ENCODE results near the gene ATP6V0B. TPM values are rescaled to one million over a fixed set of nuclear protein-coding genes. Genes with fewer than 3 reads are reported as not detected.

ATP6V0B gene
- total RNA-seq, 4 donors from 2014 or later: 68.1 to 122 (median 98.2) TPM

DNA sequence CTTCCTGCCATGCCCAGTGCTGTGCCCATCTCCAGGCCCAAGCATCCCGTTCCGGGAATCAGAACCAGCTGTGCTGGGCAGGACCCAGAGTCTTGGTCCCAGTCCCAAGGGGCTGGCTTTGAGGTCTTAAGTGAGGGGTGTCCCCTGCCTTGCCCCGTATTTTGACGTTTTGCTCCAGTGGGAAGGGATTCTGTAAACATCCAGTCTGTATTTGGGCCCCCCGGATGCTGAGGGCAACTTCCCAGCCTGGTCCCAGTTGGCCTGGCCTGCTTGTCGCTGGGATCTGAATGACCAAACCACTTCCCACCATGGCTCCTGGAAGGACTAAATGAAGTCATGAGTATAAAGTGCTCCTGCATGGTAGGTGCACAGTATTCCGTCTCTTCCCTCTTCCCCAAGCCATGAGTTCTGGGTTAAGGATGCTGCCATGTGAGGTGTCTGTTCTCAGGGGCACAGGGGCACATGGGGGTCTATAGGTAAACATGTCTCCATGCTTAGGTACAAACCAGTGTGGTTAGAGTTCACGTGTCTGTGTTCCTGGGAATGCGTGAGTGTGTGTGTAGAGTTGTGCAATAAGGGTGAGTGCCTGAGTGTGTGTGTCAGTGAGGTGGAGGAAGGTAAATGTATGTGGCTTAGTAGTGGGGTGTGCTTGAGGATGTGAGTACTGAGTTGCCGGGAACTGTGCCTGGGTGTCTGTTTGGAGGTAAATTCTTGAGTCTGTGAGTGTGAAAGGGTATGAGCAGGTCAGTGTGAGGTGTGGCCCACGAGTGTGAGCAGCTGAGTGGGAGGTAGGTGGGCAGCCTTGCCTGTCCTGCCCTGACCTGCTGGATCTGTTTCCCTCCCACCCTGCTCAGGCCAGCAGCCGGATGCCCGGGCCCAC lies 5.7 kb downstream of the ATP6V0B start:
- intact Hi-C loops (cut with DNase I): no loop called here
- Histone ChIP-seq H3K36me3 (peaks cover 13 to 49% (median 40%) of the 10 kb centered on the region in 4 donors), H3K4me1 (peaks cover 40 to 60% (median 49%) of the 10 kb centered on the region in 4 donors), H3K27me3 (no peaks in the 10 kb centered on the region), H3K27ac (replicated peaks in 1 of 4) (peak overlapping the region; percentile 57 to 75 (median 63)), H3K4me3 (peak overlapping the region; percentile 72 to 89 (median 83)), H3K9me3 (no peaks in the 10 kb centered on the region)
- TF ChIP-seq EP300 (IDR thresholded peaks at IDR 0.05) (no peak), POLR2AphosphoS5 (IDR thresholded peaks at IDR 0.05) (no peak), POLR2A (IDR thresholded peaks at IDR 0.05; ENCODE audit: low read depth) (no peak)
- no peak for DNase-seq (ENCODE audit: extremely low spot score)
- WGBS: 70% methylated on average over 9 of the region's 13 CpGs

DNA sequence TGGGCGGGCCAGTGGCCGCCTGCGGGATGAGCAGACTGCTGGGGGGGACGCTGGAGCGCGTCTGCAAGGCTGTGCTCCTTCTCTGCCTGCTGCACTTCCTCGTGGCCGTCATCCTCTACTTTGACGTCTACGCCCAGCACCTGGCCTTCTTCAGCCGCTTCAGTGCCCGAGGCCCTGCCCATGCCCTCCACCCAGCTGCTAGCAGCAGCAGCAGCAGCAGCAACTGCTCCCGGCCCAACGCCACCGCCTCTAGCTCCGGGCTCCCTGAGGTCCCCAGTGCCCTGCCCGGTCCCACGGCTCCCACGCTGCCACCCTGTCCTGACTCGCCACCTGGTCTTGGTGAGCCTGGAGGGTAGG lies 6.4 kb downstream of the ATP6V0B start:
- intact Hi-C loops (cut with DNase I): no loop called here
- Histone ChIP-seq H3K4me1 (peaks cover 34 to 53% (median 43%) of the 10 kb centered on the region in 4 donors), H3K9me3 (no peaks in the 10 kb centered on the region), H3K4me3 (no peak overlapping the region), H3K27ac (replicated peaks in 1 of 4) (no peak overlapping the region), H3K36me3 (peaks cover 13 to 54% (median 41%) of the 10 kb centered on the region in 4 donors), H3K27me3 (no peaks in the 10 kb centered on the region)
- WGBS: 91% methylated on average over 20 of the region's 20 CpGs
- DNase-seq (ENCODE audit: extremely low spot score): no peak
- TF ChIP-seq, protein P1, sequence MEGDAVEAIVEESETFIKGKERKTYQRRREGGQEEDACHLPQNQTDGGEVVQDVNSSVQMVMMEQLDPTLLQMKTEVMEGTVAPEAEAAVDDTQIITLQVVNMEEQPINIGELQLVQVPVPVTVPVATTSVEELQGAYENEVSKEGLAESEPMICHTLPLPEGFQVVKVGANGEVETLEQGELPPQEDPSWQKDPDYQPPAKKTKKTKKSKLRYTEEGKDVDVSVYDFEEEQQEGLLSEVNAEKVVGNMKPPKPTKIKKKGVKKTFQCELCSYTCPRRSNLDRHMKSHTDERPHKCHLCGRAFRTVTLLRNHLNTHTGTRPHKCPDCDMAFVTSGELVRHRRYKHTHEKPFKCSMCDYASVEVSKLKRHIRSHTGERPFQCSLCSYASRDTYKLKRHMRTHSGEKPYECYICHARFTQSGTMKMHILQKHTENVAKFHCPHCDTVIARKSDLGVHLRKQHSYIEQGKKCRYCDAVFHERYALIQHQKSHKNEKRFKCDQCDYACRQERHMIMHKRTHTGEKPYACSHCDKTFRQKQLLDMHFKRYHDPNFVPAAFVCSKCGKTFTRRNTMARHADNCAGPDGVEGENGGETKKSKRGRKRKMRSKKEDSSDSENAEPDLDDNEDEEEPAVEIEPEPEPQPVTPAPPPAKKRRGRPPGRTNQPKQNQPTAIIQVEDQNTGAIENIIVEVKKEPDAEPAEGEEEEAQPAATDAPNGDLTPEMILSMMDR (IDR thresholded peaks at IDR 0.05): no peak
- TF ChIP-seq POLR2AphosphoS5 (IDR thresholded peaks at IDR 0.05) (no peak), POLR2A (IDR thresholded peaks at IDR 0.05; ENCODE audit: low read depth) (no peak), EP300 (IDR thresholded peaks at IDR 0.05) (no peak)

DNA sequence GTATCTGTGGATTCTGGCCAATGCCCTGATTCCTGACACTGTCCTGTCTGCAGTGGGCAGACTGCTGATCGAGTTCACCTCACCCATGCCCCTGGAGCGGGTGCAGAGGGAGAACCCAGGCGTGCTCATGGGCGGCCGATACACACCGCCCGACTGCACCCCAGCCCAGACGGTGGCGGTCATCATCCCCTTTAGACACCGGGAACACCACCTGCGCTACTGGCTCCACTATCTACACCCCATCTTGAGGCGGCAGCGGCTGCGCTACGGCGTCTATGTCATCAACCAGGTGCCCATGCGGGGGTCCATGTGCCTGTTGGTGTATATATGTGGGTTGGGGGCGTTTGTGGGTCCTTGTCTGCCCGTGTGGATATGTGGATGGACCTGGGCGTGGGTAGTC lies 6.9 kb downstream of the ATP6V0B start:
- no peak for TF ChIP-seq POLR2A (IDR thresholded peaks at IDR 0.05; ENCODE audit: low read depth)
- no peak for TF ChIP-seq POLR2AphosphoS5 (IDR thresholded peaks at IDR 0.05)
- TF ChIP-seq EP300 (IDR thresholded peaks at IDR 0.05): no peak
- TF ChIP-seq, protein P1 (IDR thresholded peaks at IDR 0.05): no peak
- H3K36me3 ChIP-seq: peaks cover 8 to 53% (median 37%) of the 10 kb centered on the region in 4 donors
- H3K9me3 ChIP-seq: no peaks in the 10 kb centered on the region
- no peaks in the 10 kb centered on the region for H3K27me3 ChIP-seq
- WGBS: 92% methylated on average over 18 of the region's 20 CpGs
- H3K4me3 ChIP-seq: no peak overlapping the region
- no peak overlapping the region for H3K27ac ChIP-seq (replicated peaks in 1 of 4)
- no peak for DNase-seq (ENCODE audit: extremely low spot score)
- intact Hi-C loops (cut with DNase I): no loop called here
- peaks cover 29 to 48% (median 37%) of the 10 kb centered on the region in 4 donors for H3K4me1 ChIP-seq

DNA sequence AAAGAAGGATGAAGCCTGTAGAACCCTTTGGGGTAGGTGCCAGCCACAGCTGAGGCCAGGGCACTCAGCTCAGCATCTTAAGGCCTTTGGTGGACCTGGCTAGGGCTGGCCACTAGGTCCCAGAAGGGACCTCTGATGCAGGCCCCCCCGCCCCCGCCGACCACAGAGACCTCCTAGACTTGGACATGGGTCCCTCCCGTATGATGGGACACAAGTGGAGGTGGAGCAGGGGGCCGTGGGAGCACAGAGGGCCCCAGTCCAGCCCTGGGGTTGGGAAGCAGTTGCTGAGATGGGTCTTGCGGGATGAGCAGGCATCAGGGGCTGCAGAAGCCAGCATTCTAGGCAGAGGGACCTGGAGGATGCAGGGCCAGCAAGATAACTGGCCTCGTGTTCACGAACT lies 7.5 kb downstream of the ATP6V0B start:
- Histone ChIP-seq H3K36me3 (peaks cover 2 to 49% (median 31%) of the 10 kb centered on the region in 4 donors), H3K27ac (replicated peaks in 1 of 4) (no peak overlapping the region), H3K27me3 (no peaks in the 10 kb centered on the region), H3K4me1 (peaks cover 23 to 42% (median 31%) of the 10 kb centered on the region in 4 donors), H3K9me3 (no peaks in the 10 kb centered on the region), H3K4me3 (no peak overlapping the region)
- WGBS: 91% methylated on average over 7 of the region's 8 CpGs
- no peak for DNase-seq (ENCODE audit: extremely low spot score)
- intact Hi-C loops (cut with DNase I): no loop called here
- TF ChIP-seq, protein P1 (IDR thresholded peaks at IDR 0.05): no peak
- TF ChIP-seq POLR2AphosphoS5 (IDR thresholded peaks at IDR 0.05): no peak
- no peak for TF ChIP-seq POLR2A (IDR thresholded peaks at IDR 0.05; ENCODE audit: low read depth)
- TF ChIP-seq EP300 (IDR thresholded peaks at IDR 0.05): no peak

DNA sequence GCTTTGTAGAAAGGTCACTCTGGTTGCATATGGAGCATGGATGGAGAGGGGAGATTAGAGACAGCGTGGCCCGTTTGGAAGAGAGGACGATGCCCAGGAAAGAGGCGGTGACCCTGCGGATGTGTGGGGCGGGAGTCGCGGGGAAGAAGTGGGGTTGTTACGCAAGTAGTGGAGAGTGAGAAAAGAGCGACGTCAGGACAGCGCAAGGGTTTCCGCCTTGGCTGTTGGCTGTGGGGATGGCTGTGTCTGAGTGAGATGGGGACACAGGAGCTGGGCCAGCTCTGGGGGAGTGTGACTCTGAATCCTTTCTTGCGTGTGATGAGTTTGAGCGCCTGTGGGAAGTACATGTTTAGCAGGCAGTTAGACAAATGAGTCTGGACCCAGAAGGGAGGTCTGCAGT lies 8.0 kb downstream of the ATP6V0B start:
- Histone ChIP-seq H3K36me3 (peaks cover 0 to 45% (median 25%) of the 10 kb centered on the region in 4 donors), H3K9me3 (no peaks in the 10 kb centered on the region), H3K4me3 (no peak overlapping the region), H3K27ac (replicated peaks in 1 of 4) (no peak overlapping the region), H3K27me3 (no peaks in the 10 kb centered on the region), H3K4me1 (peaks cover 19 to 36% (median 26%) of the 10 kb centered on the region in 4 donors)
- intact Hi-C loops (cut with DNase I): no loop called here
- 82% methylated on average over 15 of the region's 15 CpGs for WGBS
- no peak for DNase-seq (ENCODE audit: extremely low spot score)
- TF ChIP-seq POLR2A (IDR thresholded peaks at IDR 0.05; ENCODE audit: low read depth) (no peak), POLR2AphosphoS5 (IDR thresholded peaks at IDR 0.05) (no peak), EP300 (IDR thresholded peaks at IDR 0.05) (no peak)
- TF ChIP-seq, protein P1 (IDR thresholded peaks at IDR 0.05): no peak

Measured in esophagus muscularis mucosa (tissue), 4 donors.